Measurements from ENCODE around the gene OCSTAMP. TPM values are rescaled to one million over a fixed set of nuclear protein-coding genes. Genes with fewer than 3 reads are reported as not detected.

The OCSTAMP gene
- total and polyA plus RNA-seq, 10 of the 15 experiments (the other 5 are each of a cell fraction or from before 2014, with no cell fraction given): 0.09 to 0.46 (median 0.22) TPM; not detected in 2

DNA sequence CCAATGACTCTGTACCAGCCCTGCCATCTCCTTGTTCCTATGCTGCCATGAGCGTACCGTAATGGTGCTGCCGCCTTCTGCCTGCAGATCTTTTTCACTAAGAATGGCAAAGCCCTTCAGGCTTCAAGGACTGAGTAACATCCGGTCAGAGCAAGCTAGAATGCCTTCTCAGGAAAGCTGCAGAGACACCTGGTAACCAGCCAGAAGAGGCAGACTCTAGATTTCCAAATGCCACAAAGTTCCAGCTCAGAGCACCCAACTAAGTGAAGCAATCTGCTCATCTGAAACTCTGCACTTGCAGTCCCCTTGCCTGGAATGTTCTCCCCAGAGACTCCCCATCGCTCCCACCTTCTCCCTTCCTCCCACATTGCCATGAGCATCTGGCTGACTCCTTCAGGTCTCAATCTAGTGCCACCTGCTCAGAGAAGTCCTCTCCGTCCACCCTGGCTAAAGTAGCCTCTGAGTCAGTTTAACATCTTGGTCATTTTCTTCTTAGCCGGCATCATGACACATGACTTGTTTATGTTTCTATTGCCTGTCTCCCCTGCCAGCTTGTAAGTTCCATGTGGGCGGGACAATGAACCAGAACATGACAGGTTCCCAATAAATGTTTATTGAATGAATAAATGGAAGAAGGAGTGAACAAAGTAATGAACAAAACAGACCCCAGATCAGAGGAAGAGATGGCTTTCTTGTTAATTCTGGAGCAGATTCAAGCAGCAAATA lies 6.9 kb upstream of the OCSTAMP start (continued):
- TF ChIP-seq EGR1 (IDR thresholded peaks at IDR 0.05; ENCODE audit: borderline replicate concordance in 1 of 2, low read depth in 2 of 2, low read length in 2 of 2) (no peak), MEF2B (IDR thresholded peaks at IDR 0.05; ENCODE audit: partially characterized antibody, poor library complexity, severe bottlenecking) (no peak), ASH2L (IDR thresholded peaks at IDR 0.05; ENCODE audit: borderline replicate concordance, low read depth) (no peak), SMARCA5 (IDR thresholded peaks at IDR 0.05) (no peak), SRF (IDR thresholded peaks at IDR 0.05; ENCODE audit: low read depth in 2 of 2, low read length in 2 of 2) (no peak)
- TF ChIP-seq, protein P1, sequence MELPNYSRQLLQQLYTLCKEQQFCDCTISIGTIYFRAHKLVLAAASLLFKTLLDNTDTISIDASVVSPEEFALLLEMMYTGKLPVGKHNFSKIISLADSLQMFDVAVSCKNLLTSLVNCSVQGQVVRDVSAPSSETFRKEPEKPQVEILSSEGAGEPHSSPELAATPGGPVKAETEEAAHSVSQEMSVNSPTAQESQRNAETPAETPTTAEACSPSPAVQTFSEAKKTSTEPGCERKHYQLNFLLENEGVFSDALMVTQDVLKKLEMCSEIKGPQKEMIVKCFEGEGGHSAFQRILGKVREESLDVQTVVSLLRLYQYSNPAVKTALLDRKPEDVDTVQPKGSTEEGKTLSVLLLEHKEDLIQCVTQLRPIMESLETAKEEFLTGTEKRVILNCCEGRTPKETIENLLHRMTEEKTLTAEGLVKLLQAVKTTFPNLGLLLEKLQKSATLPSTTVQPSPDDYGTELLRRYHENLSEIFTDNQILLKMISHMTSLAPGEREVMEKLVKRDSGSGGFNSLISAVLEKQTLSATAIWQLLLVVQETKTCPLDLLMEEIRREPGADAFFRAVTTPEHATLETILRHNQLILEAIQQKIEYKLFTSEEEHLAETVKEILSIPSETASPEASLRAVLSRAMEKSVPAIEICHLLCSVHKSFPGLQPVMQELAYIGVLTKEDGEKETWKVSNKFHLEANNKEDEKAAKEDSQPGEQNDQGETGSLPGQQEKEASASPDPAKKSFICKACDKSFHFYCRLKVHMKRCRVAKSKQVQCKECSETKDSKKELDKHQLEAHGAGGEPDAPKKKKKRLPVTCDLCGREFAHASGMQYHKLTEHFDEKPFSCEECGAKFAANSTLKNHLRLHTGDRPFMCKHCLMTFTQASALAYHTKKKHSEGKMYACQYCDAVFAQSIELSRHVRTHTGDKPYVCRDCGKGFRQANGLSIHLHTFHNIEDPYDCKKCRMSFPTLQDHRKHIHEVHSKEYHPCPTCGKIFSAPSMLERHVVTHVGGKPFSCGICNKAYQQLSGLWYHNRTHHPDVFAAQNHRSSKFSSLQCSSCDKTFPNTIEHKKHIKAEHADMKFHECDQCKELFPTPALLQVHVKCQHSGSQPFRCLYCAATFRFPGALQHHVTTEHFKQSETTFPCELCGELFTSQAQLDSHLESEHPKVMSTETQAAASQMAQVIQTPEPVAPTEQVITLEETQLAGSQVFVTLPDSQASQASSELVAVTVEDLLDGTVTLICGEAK (IDR thresholded peaks at IDR 0.05; ENCODE audit: borderline replicate concordance): no peak
- TF ChIP-seq, protein P2, sequence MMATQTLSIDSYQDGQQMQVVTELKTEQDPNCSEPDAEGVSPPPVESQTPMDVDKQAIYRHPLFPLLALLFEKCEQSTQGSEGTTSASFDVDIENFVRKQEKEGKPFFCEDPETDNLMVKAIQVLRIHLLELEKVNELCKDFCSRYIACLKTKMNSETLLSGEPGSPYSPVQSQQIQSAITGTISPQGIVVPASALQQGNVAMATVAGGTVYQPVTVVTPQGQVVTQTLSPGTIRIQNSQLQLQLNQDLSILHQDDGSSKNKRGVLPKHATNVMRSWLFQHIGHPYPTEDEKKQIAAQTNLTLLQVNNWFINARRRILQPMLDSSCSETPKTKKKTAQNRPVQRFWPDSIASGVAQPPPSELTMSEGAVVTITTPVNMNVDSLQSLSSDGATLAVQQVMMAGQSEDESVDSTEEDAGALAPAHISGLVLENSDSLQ (IDR thresholded peaks at IDR 0.05): no peak
